Mammary epithelial cell (primary cell): ENCODE data around the gene ST6GALNAC3.

Source experiments
- EZH2 ChIP-seq: IDR thresholded peaks from 2 replicates; pipeline ENCODE4 v1.6.1; 2012; ENCODE audit warnings: low read length, inconsistent platforms, borderline replicate concordance
- TF ChIP-seq, protein P1 (sequence below), 2 donors: IDR thresholded peaks in 1 of 2; conservative IDR thresholded peaks in 1 of 2; 2 replicates each; pipeline ENCODE4 v1.5.1; 2011 to 2012; ENCODE audit warnings: inconsistent platforms in 2 of 2, low read length in 2 of 2, mild to moderate bottlenecking in 2 of 2, control low read depth in 1 of 2, low read depth in 1 of 2; ENCODE audit not compliant: insufficient read depth in 1 of 2; ENCODE audit errors: extremely low read depth in 1 of 2

GRCh38 chr1:76109901-76110560 lies 35.5 kb downstream of the ST6GALNAC3 start:
- TF ChIP-seq, protein P1, sequence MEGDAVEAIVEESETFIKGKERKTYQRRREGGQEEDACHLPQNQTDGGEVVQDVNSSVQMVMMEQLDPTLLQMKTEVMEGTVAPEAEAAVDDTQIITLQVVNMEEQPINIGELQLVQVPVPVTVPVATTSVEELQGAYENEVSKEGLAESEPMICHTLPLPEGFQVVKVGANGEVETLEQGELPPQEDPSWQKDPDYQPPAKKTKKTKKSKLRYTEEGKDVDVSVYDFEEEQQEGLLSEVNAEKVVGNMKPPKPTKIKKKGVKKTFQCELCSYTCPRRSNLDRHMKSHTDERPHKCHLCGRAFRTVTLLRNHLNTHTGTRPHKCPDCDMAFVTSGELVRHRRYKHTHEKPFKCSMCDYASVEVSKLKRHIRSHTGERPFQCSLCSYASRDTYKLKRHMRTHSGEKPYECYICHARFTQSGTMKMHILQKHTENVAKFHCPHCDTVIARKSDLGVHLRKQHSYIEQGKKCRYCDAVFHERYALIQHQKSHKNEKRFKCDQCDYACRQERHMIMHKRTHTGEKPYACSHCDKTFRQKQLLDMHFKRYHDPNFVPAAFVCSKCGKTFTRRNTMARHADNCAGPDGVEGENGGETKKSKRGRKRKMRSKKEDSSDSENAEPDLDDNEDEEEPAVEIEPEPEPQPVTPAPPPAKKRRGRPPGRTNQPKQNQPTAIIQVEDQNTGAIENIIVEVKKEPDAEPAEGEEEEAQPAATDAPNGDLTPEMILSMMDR (conservative IDR thresholded peaks at IDR 0.05 in 1 of 2, IDR thresholded peaks at IDR 0.05 in 1 of 2; ENCODE audit: extremely low read depth in 1 of 2, insufficient read depth in 1 of 2, low read depth in 1 of 2, low read length in 2 of 2) = no peak
- TF ChIP-seq EZH2 = no peak
